Spleen (tissue), 11 donors: ENCODE data around the gene MT1G. TPM values are rescaled to one million over a fixed set of nuclear protein-coding genes. Genes with fewer than 3 reads are reported as not detected.

ENCODE experiments used
- DNase-seq: peaks from one replicate; pipeline ENCODE4 v3.0.0-alpha.2; 2020
- H3K27ac ChIP-seq, 8 donors: fragments of 200-600 bp; sonication (generic) in 7 of 8; 1 replicate in 4 of 8; 2 replicates in 4 of 8; pipeline versions ENCODE4 v1.5.0 to v1.8.0; 2016 to 2021; ENCODE audit warnings: inconsistent platforms in 4 of 8, mild to moderate bottlenecking in 4 of 8, moderate library complexity in 1 of 8
- H3K27me3 ChIP-seq, 7 donors: fragments of 200-600 bp; sonication (generic) in 6 of 7; replicated peaks in 1 of 7; 1 replicate in 4 of 7; 2 replicates in 3 of 7; pipeline versions ENCODE4 v1.5.0 to v1.8.0; 2016 to 2021; ENCODE audit warnings: inconsistent platforms in 3 of 7, mild to moderate bottlenecking in 1 of 7
- H3K36me3 ChIP-seq, 6 donors: fragments of 200-600 bp; sonication (generic) in 5 of 6; 1 replicate in 4 of 6; 2 replicates in 2 of 6; pipeline versions ENCODE4 v1.5.0 to v1.8.0; 2016 to 2021; ENCODE audit warnings: inconsistent platforms in 2 of 6
- H3K4me1 ChIP-seq, 6 donors: fragments of 200-600 bp; sonication (generic) in 5 of 6; 1 replicate in 3 of 6; 2 replicates in 3 of 6; pipeline versions ENCODE4 v1.5.0 to v1.8.0; 2016 to 2021; ENCODE audit warnings: inconsistent platforms in 3 of 6
- H3K4me3 ChIP-seq, 8 donors: fragments of 200-600 bp; sonication (generic) in 7 of 8; 1 replicate in 4 of 8; 2 replicates in 4 of 8; pipeline versions ENCODE4 v1.5.0 to v1.8.0; 2016 to 2021; ENCODE audit warnings: inconsistent platforms in 4 of 8, mild to moderate bottlenecking in 4 of 8, moderate library complexity in 2 of 8
- H3K9me3 ChIP-seq, 8 donors: fragments of 200-600 bp; sonication (generic) in 7 of 8; 1 replicate in 4 of 8; 2 replicates in 4 of 8; pipeline versions ENCODE4 v1.5.0 to v1.8.0; 2016 to 2021; ENCODE audit warnings: inconsistent platforms in 4 of 8
- CTCF ChIP-seq, 11 experiments: fragments of 200-600 bp in 7 of 11; fragments of 450-650 bp in 4 of 11; sonication (generic) in 4 of 11; IDR thresholded peaks in 8 of 11; conservative IDR thresholded peaks in 3 of 11; 1 replicate in 7 of 11; 2 replicates in 4 of 11; pipeline versions ENCODE4 v1.4.0 to v1.8.0; 2016 to 2021; ENCODE audit warnings: antibody characterized with exemption in 11 of 11, inconsistent platforms in 4 of 11, mild to moderate bottlenecking in 1 of 11
- POLR2A ChIP-seq, 3 donors: fragments of 450-650 bp; IDR thresholded peaks; one replicate each; pipeline ENCODE4 v1.5.1; 2017; ENCODE audit warnings: antibody characterized with exemption in 3 of 3, mild to moderate bottlenecking in 1 of 3
- POLR2AphosphoS5 ChIP-seq, 3 donors: sonication (generic); formaldehyde crosslinking; IDR thresholded peaks; one replicate each; pipeline ENCODE4 v1.5.1; 2017; ENCODE audit warnings: antibody characterized with exemption in 3 of 3
- WGBS, 5 donors: extraction: QIAGEN DNeasy Blood & Tissue Kit in 3 of 5; methylation state at CpG; one replicate each; pipeline versions ENCODE4 v1.1.5 to v1.1.7; 2013 to 2018; 5-methylcytosine and 5-hydroxymethylcytosine counted together
- intact Hi-C: fragments of 100-400 bp; cut with DNase I; formaldehyde crosslinking; loops from one replicate; pipeline ENCODE4 v1.15.0; 2023; ENCODE audit warnings: low total_unique reads
- polyA plus RNA-seq, 3 donors: library from polyadenylated mRNA; stranded (reverse); fragments of 200-250 nt; gene quantifications; one replicate each; pipeline ENCODE4 v1.2.1, GENCODE V29; 2013
- total RNA-seq, 7 donors: library from RNA; depleted of rRNA in 3 of 7; stranded (reverse); fragments of >200 nt in 3 of 7; fragmentation: NEBNext Ultra II Directional in 4 of 7; extraction: Animal tissue kit (Norgen Biotek cat#: 25700) in 4 of 7; gene quantifications; one replicate each; pipeline versions ENCODE4 v1.1.0 to v1.2.1, GENCODE V29; 2016 to 2021
- donor health status: healthy with polysubstance abuse.
- donor health status: DM: no; HTN: no; CAD: no; lungs with moderate emphysema.
- donor health status: DM: no; HTN: no; CAD: no.
- donor health status: Bipolar disorder and iron deficiency.
- donor health status: healthy.
- donor health status: DM: no; HTN: no; CAD: no.
- donor health status: DM: yes; HTN: yes; CAD: no.

The MT1G gene
- total and polyA plus RNA-seq, 10 donors = 1.1 to 12.2 (median 3.9) TPM; not detected in 5

- intact Hi-C loops = no loop called here
- Histone ChIP-seq H3K4me1 (no peaks in the 10 kb centered on the region), H3K27me3 (no peaks in the 10 kb centered on the region), H3K9me3 (peaks cover 0 to 11% (median 3%) of the 10 kb centered on the region in 8 donors), H3K27ac (no peak overlapping the region), H3K4me3 (no peak overlapping the region), H3K36me3 (no peaks in the 10 kb centered on the region)
- no peak for DNase-seq
- TF ChIP-seq POLR2AphosphoS5 (IDR thresholded peaks at IDR 0.05) (no peak), POLR2A (IDR thresholded peaks at IDR 0.05) (no peak), CTCF (IDR thresholded peaks at IDR 0.05 in 8 of 11, conservative IDR thresholded peaks at IDR 0.05 in 3 of 11) (no peak)
- WGBS, 5 donors = 65 to 92% (median 77%) methylated on average over 4 of the region's 4 CpGs
These were observed 22.7 kb upstream of the MT1G start for GRCh38 chr16:56690420-56691122.

GRCh38 chr16:56689171-56689570, 21.3 kb upstream of the MT1G start:
- TF ChIP-seq POLR2A (IDR thresholded peaks at IDR 0.05) (no peak), CTCF (IDR thresholded peaks at IDR 0.05 in 8 of 11, conservative IDR thresholded peaks at IDR 0.05 in 3 of 11) (no peak), POLR2AphosphoS5 (IDR thresholded peaks at IDR 0.05) (no peak)
- no peak overlapping the region for H3K27ac ChIP-seq
- H3K27me3 ChIP-seq = no peaks in the 10 kb centered on the region
- H3K4me1 ChIP-seq = no peaks in the 10 kb centered on the region
- no peak overlapping the region for H3K4me3 ChIP-seq
- no peaks in the 10 kb centered on the region for H3K36me3 ChIP-seq
- H3K9me3 ChIP-seq = peaks cover 0 to 11% (median 3%) of the 10 kb centered on the region in 8 donors
- intact Hi-C loops = loop anchor here (10.0 kb wide), 1 partner anchor 84 kb away; the partner anchor contains the start of gene MT2A
- 71 to 89% (median 80%) methylated on average over 3 of the region's 3 CpGs for WGBS, 5 donors
- no peak for DNase-seq

GRCh38 chr16:56688762-56689161, 20.9 kb upstream of the MT1G start:
- Histone ChIP-seq H3K36me3 (no peaks in the 10 kb centered on the region), H3K27me3 (no peaks in the 10 kb centered on the region), H3K4me1 (peaks cover 0 to 3% (median 0%) of the 10 kb centered on the region in 6 donors), H3K4me3 (no peak overlapping the region), H3K9me3 (peaks cover 0 to 11% (median 3%) of the 10 kb centered on the region in 8 donors), H3K27ac (no peak overlapping the region)
- no peak for TF ChIP-seq POLR2AphosphoS5 (IDR thresholded peaks at IDR 0.05)
- no peak for TF ChIP-seq POLR2A (IDR thresholded peaks at IDR 0.05)
- no peak for TF ChIP-seq CTCF (IDR thresholded peaks at IDR 0.05 in 8 of 11, conservative IDR thresholded peaks at IDR 0.05 in 3 of 11)
- intact Hi-C loops = loop anchor here (10.0 kb wide), 1 partner anchor 84 kb away; the partner anchor contains the start of gene MT2A
- no peak for DNase-seq
- WGBS, 5 donors = 27 to 67% (median 49%) methylated on average over 1 of the region's 1 CpG

GRCh38 chr16:56686758-56687157, 18.9 kb upstream of the MT1G start:
- H3K4me1 ChIP-seq = peaks cover 0 to 22% (median 17%) of the 10 kb centered on the region in 6 donors
- 92 to 98% (median 94%) methylated on average over 7 of the region's 7 CpGs for WGBS, 5 donors
- intact Hi-C loops = loop anchor here (10.0 kb wide), 1 partner anchor 82 kb away; the partner anchor contains the start of gene MT2A
- no peak overlapping the region for H3K27ac ChIP-seq
- peaks cover 0 to 6% (median 0%) of the 10 kb centered on the region in 7 donors for H3K27me3 ChIP-seq
- H3K9me3 ChIP-seq = peaks cover 0 to 11% (median 3%) of the 10 kb centered on the region in 8 donors
- DNase-seq = no peak
- H3K4me3 ChIP-seq = no peak overlapping the region
- TF ChIP-seq POLR2AphosphoS5 (IDR thresholded peaks at IDR 0.05) = no peak
- TF ChIP-seq CTCF (IDR thresholded peaks at IDR 0.05 in 8 of 11, conservative IDR thresholded peaks at IDR 0.05 in 3 of 11) = no peak
- TF ChIP-seq POLR2A (IDR thresholded peaks at IDR 0.05) = no peak
- no peaks in the 10 kb centered on the region for H3K36me3 ChIP-seq
